Heart left ventricle (tissue), 16 donors: ENCODE results near the gene ADAM15. TPM values are rescaled to one million over a fixed set of nuclear protein-coding genes. Genes with fewer than 3 reads are reported as not detected.

ENCODE experiments used
- ATAC-seq, 4 donors: fragments of 200-7000 bp; cut with Tn5 transposase; one replicate each; pipeline ENCODE4 v1.9.1; 2020 to 2022; ENCODE audit warnings: moderate library complexity in 4 of 4, mild to moderate bottlenecking in 3 of 4, moderate number of reproducible peaks in 1 of 4
- DNase-seq, 5 donors: peaks; one replicate each; pipeline ENCODE4 v3.0.0-alpha.2; 2020
- H3K27ac ChIP-seq, 12 donors: fragments of 200-600 bp; sonication (generic) in 4 of 12; one replicate each; pipeline versions ENCODE4 v1.5.0 to v1.8.0; 2016 to 2022; ENCODE audit warnings: mild to moderate bottlenecking in 2 of 12
- H3K27me3 ChIP-seq, 9 donors: fragments of 200-600 bp; sonication (generic) in 2 of 9; one replicate each; pipeline versions ENCODE4 v1.5.1 to v1.8.0; 2016 to 2022; ENCODE audit warnings: mild to moderate bottlenecking in 3 of 9
- H3K36me3 ChIP-seq, 9 donors: fragments of 200-600 bp; sonication (generic) in 2 of 9; one replicate each; pipeline versions ENCODE4 v1.5.0 to v1.8.0; 2018 to 2022; ENCODE audit warnings: mild to moderate bottlenecking in 2 of 9
- H3K4me1 ChIP-seq, 12 donors: fragments of 200-600 bp; sonication (generic) in 4 of 12; one replicate each; pipeline versions ENCODE4 v1.5.0 to v1.8.0; 2016 to 2022; ENCODE audit warnings: mild to moderate bottlenecking in 3 of 12
- H3K4me3 ChIP-seq, 12 donors: fragments of 200-600 bp; sonication (generic) in 4 of 12; one replicate each; pipeline versions ENCODE4 v1.5.0 to v1.8.0; 2017 to 2022; ENCODE audit warnings: mild to moderate bottlenecking in 9 of 12, moderate library complexity in 4 of 12
- H3K9me3 ChIP-seq, 12 donors: fragments of 200-600 bp; sonication (generic) in 4 of 12; one replicate each; pipeline versions ENCODE4 v1.5.0 to v1.8.0; 2016 to 2022; ENCODE audit warnings: mild to moderate bottlenecking in 1 of 12
- CTCF ChIP-seq, 12 donors: fragments of 200-600 bp; sonication (generic) in 4 of 12; IDR thresholded peaks; one replicate each; pipeline versions ENCODE4 v1.5.0 to v1.8.0; 2018 to 2022; ENCODE audit warnings: antibody characterized with exemption in 12 of 12, mild to moderate bottlenecking in 5 of 12
- POLR2A ChIP-seq, 2 donors: fragments of 450-650 bp; IDR thresholded peaks; one replicate each; pipeline ENCODE4 v1.6.1; 2017; ENCODE audit warnings: antibody characterized with exemption in 2 of 2, mild to moderate bottlenecking in 2 of 2, moderate library complexity in 2 of 2
- WGBS, 4 donors: extraction: QIAGEN DNeasy Blood & Tissue Kit in 2 of 4; methylation state at CpG; one replicate each; pipeline versions ENCODE4 v1.1.5 to v1.1.7; 2013 to 2018; 5-methylcytosine and 5-hydroxymethylcytosine counted together
- intact Hi-C, 10 donors: fragments of 100-400 bp; cut with DNase I; formaldehyde crosslinking; loops; one replicate each; pipeline versions ENCODE4 v1.11.1 to v1.14.2; 2022
- polyA plus RNA-seq, 2 donors: library from polyadenylated mRNA; stranded (reverse); fragments of 200-250 nt; gene quantifications; one replicate each; pipeline ENCODE4 v1.2.3, GENCODE V29; 2013
- total RNA-seq, 9 donors: library from RNA; depleted of rRNA in 2 of 9; stranded (reverse); fragments of >200 nt in 2 of 9; fragmentation: NEBNext Ultra II Directional in 3 of 9; extraction: Animal tissue kit (Norgen Biotek cat#: 25700) in 3 of 9; gene quantifications; one replicate each; pipeline versions ENCODE4 v1.1.0 to v1.2.4, GENCODE V29; 2016 to 2023
- donor health status: ischemic (EF 13 %, LVEDD 7.1; RV severe dilation, severe dysfunction).
- donor health status: healthy with polysubstance abuse.
- donor health status: DM: no; HTN: yes; CAD: no.
- donor health status: DM: no; HTN: no; CAD: no.
- donor health status: ischemic (EF 25% LVEDD 6.9; RV normal size, moderate dysfunction).
- donor health status: ischemic (EF 25% LVEDD 5.7; RV mildly dilated, moderate dysfunction).
- donor health status: healthy.
- donor health status: DM: yes; HTN: yes; CAD: no.
- donor health status: ischemic (EF 35%, LVEDD 5.7; RV mildly dilated, moderate dysfunction).
- donor health status: nonischemic (EF 11% LVEDD 7.7; RV severe dilation, severe dysfunction).
- donor health status: DM: yes; HTN: yes; CAD: no.
- donor health status: PGD.
- donor health status: ischemic (EF 29% LVEDD 5.4; RV normal size, mild dysfunction).
- donor health status: nonischemic (EF 23%, LVEDD 6.1; RV moderate dilation, normal function).

ADAM15 gene
- total and polyA plus RNA-seq, 11 donors: 55.8 to 199 (median 84.2) TPM

GRCh38 chr1:155072531-155073289, 21.6 kb downstream of the ADAM15 start:
- WGBS, 4 donors: 64 to 76% (median 69%) methylated on average over 7 of the region's 7 CpGs
- no peak overlapping the region for H3K4me3 ChIP-seq
- no peak for DNase-seq
- no peaks in the 10 kb centered on the region for H3K27me3 ChIP-seq
- ATAC-seq: no peak
- peaks cover 0 to 6% (median 0%) of the 10 kb centered on the region in 9 donors for H3K36me3 ChIP-seq
- H3K4me1 ChIP-seq: peaks cover 0 to 21% (median 13%) of the 10 kb centered on the region in 12 donors
- intact Hi-C loops: no loop called here
- H3K9me3 ChIP-seq: no peaks in the 10 kb centered on the region
- no peak for TF ChIP-seq POLR2A (IDR thresholded peaks at IDR 0.05)
- no peak for TF ChIP-seq CTCF (IDR thresholded peaks at IDR 0.05)
- no peak overlapping the region for H3K27ac ChIP-seq

- H3K4me1 ChIP-seq: peaks cover 0 to 27% (median 15%) of the 10 kb centered on the region in 12 donors
- H3K27ac ChIP-seq: no peak overlapping the region
- DNase-seq: no peak
- ATAC-seq: no peak
- peaks cover 0 to 6% (median 0%) of the 10 kb centered on the region in 9 donors for H3K36me3 ChIP-seq
- WGBS, 4 donors: 78 to 98% (median 93%) methylated on average over 1 to 3 of the region's 3 CpGs
- H3K27me3 ChIP-seq: peaks cover 0 to 2% (median 0%) of the 10 kb centered on the region in 9 donors
- no peaks in the 10 kb centered on the region for H3K9me3 ChIP-seq
- no peak overlapping the region for H3K4me3 ChIP-seq
- intact Hi-C loops: no loop called here
- TF ChIP-seq POLR2A (IDR thresholded peaks at IDR 0.05) (no peak), CTCF (IDR thresholded peaks at IDR 0.05) (no peak)
Measured at GRCh38 chr1:155073377-155074242, 22.5 kb downstream of the ADAM15 start.

- intact Hi-C loops: no loop called here
- WGBS, 4 donors: 67 to 82% (median 77%) methylated on average over 5 of the region's 5 CpGs
- no peak overlapping the region for H3K4me3 ChIP-seq
- TF ChIP-seq POLR2A (IDR thresholded peaks at IDR 0.05): no peak
- no peak for TF ChIP-seq CTCF (IDR thresholded peaks at IDR 0.05)
- H3K27ac ChIP-seq: no peak overlapping the region
- peaks cover 9 to 39% (median 26%) of the 10 kb centered on the region in 12 donors for H3K4me1 ChIP-seq
- H3K9me3 ChIP-seq: no peaks in the 10 kb centered on the region
- no peak for DNase-seq
- ATAC-seq: no peak
- H3K36me3 ChIP-seq: no peaks in the 10 kb centered on the region
- peaks cover 5 to 22% (median 10%) of the 10 kb centered on the region in 9 donors for H3K27me3 ChIP-seq
Measured at GRCh38 chr1:155075535-155075934, 24.4 kb downstream of the ADAM15 start.

- H3K4me1 ChIP-seq: peaks cover 10 to 39% (median 28%) of the 10 kb centered on the region in 12 donors
- no peak for ATAC-seq
- intact Hi-C loops: no loop called here
- H3K36me3 ChIP-seq: no peaks in the 10 kb centered on the region
- no peak for DNase-seq
- peaks cover 12 to 30% (median 18%) of the 10 kb centered on the region in 9 donors for H3K27me3 ChIP-seq
- TF ChIP-seq POLR2A (IDR thresholded peaks at IDR 0.05) (no peak), CTCF (IDR thresholded peaks at IDR 0.05) (no peak)
- no peaks in the 10 kb centered on the region for H3K9me3 ChIP-seq
- H3K4me3 ChIP-seq: no peak overlapping the region
- H3K27ac ChIP-seq: no peak overlapping the region
- 65 to 100% (median 80%) methylated on average over 1 of the region's 1 CpG for WGBS, 4 donors
Measured at GRCh38 chr1:155076371-155076770, 25.3 kb downstream of the ADAM15 start.
